Measurements from ENCODE around the gene PGAM5. TPM values are rescaled to one million over a fixed set of nuclear protein-coding genes. Genes with fewer than 3 reads are reported as not detected.
"Not testable (repeated sequence)": the region's sequence is repeated elsewhere in the genome, so short reads cannot be mapped to it uniquely, and the experiment has no call there.

PGAM5 gene
- total RNA-seq, 1 donor from 2014 or later = 80.7 TPM

- peaks cover 77% of the 10 kb centered on the region for H3K36me3 Mint-ChIP-seq (ENCODE audit: low read depth)
- H3K9me3 Mint-ChIP-seq = no peaks in the 10 kb centered on the region
- H3K4me3 Mint-ChIP-seq (ENCODE audit: low read depth) = no peak overlapping the region
- H3K4me1 Mint-ChIP-seq (ENCODE audit: low read depth) = no peaks in the 10 kb centered on the region
- H3K27me3 Mint-ChIP-seq (ENCODE audit: low read depth) = no peaks in the 10 kb centered on the region
- intact Hi-C loops (cut with micrococcal nuclease) = no loop called here
- H3K27ac Mint-ChIP-seq = no peak overlapping the region
- no peak for DNase-seq (ENCODE audit: low spot score)
Measured at GRCh38 chr12:132673288-132674179, 37.1 kb upstream of the PGAM5 start.

- no peaks in the 10 kb centered on the region for H3K27me3 Mint-ChIP-seq (ENCODE audit: low read depth)
Measured at GRCh38 chr12:132674561-132674960, 36.1 kb upstream of the PGAM5 start.

GRCh38 chr12:132675757-132676432 lies 34.7 kb upstream of the PGAM5 start:
- H3K9me3 Mint-ChIP-seq = no peaks in the 10 kb centered on the region
- H3K27me3 Mint-ChIP-seq (ENCODE audit: low read depth) = no peaks in the 10 kb centered on the region
- peaks cover 2% of the 10 kb centered on the region for H3K4me1 Mint-ChIP-seq (ENCODE audit: low read depth)
- intact Hi-C loops (cut with micrococcal nuclease) = no loop called here
- no peak for DNase-seq (ENCODE audit: low spot score)
- no peak overlapping the region for H3K27ac Mint-ChIP-seq
- H3K36me3 Mint-ChIP-seq (ENCODE audit: low read depth) = peaks cover 83% of the 10 kb centered on the region
- H3K4me3 Mint-ChIP-seq (ENCODE audit: low read depth) = no peak overlapping the region

More at GRCh38 chr12:132674561-132674960, 36.1 kb upstream of the PGAM5 start:
- DNase-seq (ENCODE audit: low spot score) = no peak
- H3K4me1 Mint-ChIP-seq (ENCODE audit: low read depth) = no peaks in the 10 kb centered on the region
- H3K36me3 Mint-ChIP-seq (ENCODE audit: low read depth) = peaks cover 78% of the 10 kb centered on the region
- H3K4me3 Mint-ChIP-seq (ENCODE audit: low read depth) = no peak overlapping the region
- H3K27ac Mint-ChIP-seq = no peak overlapping the region
- intact Hi-C loops (cut with micrococcal nuclease) = no loop called here
- H3K9me3 Mint-ChIP-seq = no peaks in the 10 kb centered on the region

GRCh38 chr12:132677492-132677891 lies 33.1 kb upstream of the PGAM5 start:
- H3K36me3 Mint-ChIP-seq (ENCODE audit: low read depth) = peaks cover 76% of the 10 kb centered on the region
- peaks cover 3% of the 10 kb centered on the region for H3K4me1 Mint-ChIP-seq (ENCODE audit: low read depth)
- H3K27me3 Mint-ChIP-seq (ENCODE audit: low read depth) = no peaks in the 10 kb centered on the region
- H3K9me3 Mint-ChIP-seq = no peaks in the 10 kb centered on the region
- intact Hi-C loops (cut with micrococcal nuclease) = no loop called here
- H3K4me3 Mint-ChIP-seq (ENCODE audit: low read depth) = no peak overlapping the region
- H3K27ac Mint-ChIP-seq = no peak overlapping the region
- DNase-seq (ENCODE audit: low spot score) = no peak

- peak overlapping the region; percentile 74 for H3K4me3 Mint-ChIP-seq (ENCODE audit: low read depth)
- intact Hi-C loops (cut with micrococcal nuclease) = no loop called here
- no peak for DNase-seq (ENCODE audit: low spot score)
- H3K4me1 Mint-ChIP-seq (ENCODE audit: low read depth) = peaks cover 25% of the 10 kb centered on the region
- peak overlapping the region; percentile 68 for H3K27ac Mint-ChIP-seq
- no peaks in the 10 kb centered on the region for H3K9me3 Mint-ChIP-seq
- H3K36me3 Mint-ChIP-seq (ENCODE audit: low read depth) = peaks cover 31% of the 10 kb centered on the region
- H3K27me3 Mint-ChIP-seq (ENCODE audit: low read depth) = no peaks in the 10 kb centered on the region
Measured at GRCh38 chr12:132685400-132685799, 25.2 kb upstream of the PGAM5 start.

GRCh38 chr12:132686825-132687210 lies 23.8 kb upstream of the PGAM5 start:
- Mint-ChIP-seq H3K36me3 (ENCODE audit: low read depth) (peaks cover 34% of the 10 kb centered on the region), H3K27ac (no peak overlapping the region), H3K27me3 (ENCODE audit: low read depth) (no peaks in the 10 kb centered on the region), H3K4me3 (ENCODE audit: low read depth) (peak overlapping the region; percentile 82), H3K4me1 (ENCODE audit: low read depth) (peaks cover 22% of the 10 kb centered on the region), H3K9me3 (no peaks in the 10 kb centered on the region)
- intact Hi-C loops (cut with micrococcal nuclease) = loop anchor here (1.0 to 2.0 kb wide), 3 partner anchors 23 to 222 kb away; partner anchors contain the start of genes ANKLE2 and PGAM5
- DNase-seq (ENCODE audit: low spot score) = no peak

- intact Hi-C loops (cut with micrococcal nuclease) = loop anchor here (1.0 to 2.0 kb wide), 3 partner anchors 23 to 221 kb away; partner anchors contain the start of genes ANKLE2 and PGAM5
- Mint-ChIP-seq H3K27me3 (ENCODE audit: low read depth) (no peaks in the 10 kb centered on the region), H3K9me3 (no peaks in the 10 kb centered on the region), H3K4me3 (ENCODE audit: low read depth) (peak within 1 kb of the TSS; percentile 82), H3K27ac (peak within 1 kb of the TSS; percentile 75), H3K4me1 (ENCODE audit: low read depth) (peaks cover 22% of the 10 kb centered on the region), H3K36me3 (ENCODE audit: low read depth) (peaks cover 35% of the 10 kb centered on the region)
- DNase-seq (ENCODE audit: low spot score) = peak; percentile 90
Measured at GRCh38 chr12:132687211-132688164, 23.2 kb upstream of the PGAM5 start, which contains the start of the genes POLE and PXMP2. Gene POLE, minus strand, starts transcription at chr12:132687342. Its CDS starts 27 bp downstream, at chr12:132687315. Gene PXMP2, plus strand, starts transcription at chr12:132687587. Its CDS starts 84 bp downstream, at chr12:132687671.

GRCh38 chr12:132689227-132689626 lies 21.4 kb upstream of the PGAM5 start:
- H3K36me3 Mint-ChIP-seq (ENCODE audit: low read depth) = peaks cover 27% of the 10 kb centered on the region
- H3K9me3 Mint-ChIP-seq = no peaks in the 10 kb centered on the region
- no peak for DNase-seq (ENCODE audit: low spot score)
- peak overlapping the region; percentile 63 for H3K4me3 Mint-ChIP-seq (ENCODE audit: low read depth)
- intact Hi-C loops (cut with micrococcal nuclease) = no loop called here
- no peaks in the 10 kb centered on the region for H3K27me3 Mint-ChIP-seq (ENCODE audit: low read depth)
- peaks cover 17% of the 10 kb centered on the region for H3K4me1 Mint-ChIP-seq (ENCODE audit: low read depth)
- H3K27ac Mint-ChIP-seq = no peak overlapping the region

- Mint-ChIP-seq H3K4me3 (ENCODE audit: low read depth) (peak overlapping the region; percentile 31), H3K9me3 (no peaks in the 10 kb centered on the region), H3K36me3 (ENCODE audit: low read depth) (peaks cover 25% of the 10 kb centered on the region), H3K4me1 (ENCODE audit: low read depth) (peaks cover 15% of the 10 kb centered on the region), H3K27me3 (ENCODE audit: low read depth) (no peaks in the 10 kb centered on the region), H3K27ac (no peak overlapping the region)
- intact Hi-C loops (cut with micrococcal nuclease) = no loop called here
- DNase-seq (ENCODE audit: low spot score) = no peak
Measured at GRCh38 chr12:132690112-132690511, 20.5 kb upstream of the PGAM5 start.

- H3K4me1 Mint-ChIP-seq (ENCODE audit: low read depth); H3K27me3 Mint-ChIP-seq (ENCODE audit: low read depth); DNase-seq (ENCODE audit: low spot score); H3K9me3 Mint-ChIP-seq; H3K27ac Mint-ChIP-seq; H3K4me3 Mint-ChIP-seq (ENCODE audit: low read depth); intact Hi-C loops (cut with micrococcal nuclease): not testable (repeated sequence)
- peaks cover 22% of the 10 kb centered on the region for H3K36me3 Mint-ChIP-seq (ENCODE audit: low read depth)
Measured at GRCh38 chr12:132692030-132692429, 18.6 kb upstream of the PGAM5 start.

GRCh38 chr12:132694888-132695287 lies 15.8 kb upstream of the PGAM5 start:
- H3K4me3 Mint-ChIP-seq (ENCODE audit: low read depth); DNase-seq (ENCODE audit: low spot score); intact Hi-C loops (cut with micrococcal nuclease); H3K27ac Mint-ChIP-seq; H3K4me1 Mint-ChIP-seq (ENCODE audit: low read depth); H3K27me3 Mint-ChIP-seq (ENCODE audit: low read depth); H3K9me3 Mint-ChIP-seq: not testable (repeated sequence)
- H3K36me3 Mint-ChIP-seq (ENCODE audit: low read depth) = peaks cover 36% of the 10 kb centered on the region

GRCh38 chr12:132695431-132695830 lies 15.2 kb upstream of the PGAM5 start:
- H3K9me3 Mint-ChIP-seq = no peaks in the 10 kb centered on the region
- no peak overlapping the region for H3K4me3 Mint-ChIP-seq (ENCODE audit: low read depth)
- intact Hi-C loops (cut with micrococcal nuclease) = no loop called here
- no peak for DNase-seq (ENCODE audit: low spot score)
- H3K36me3 Mint-ChIP-seq (ENCODE audit: low read depth) = peaks cover 37% of the 10 kb centered on the region
- H3K27ac Mint-ChIP-seq = no peak overlapping the region
- H3K27me3 Mint-ChIP-seq (ENCODE audit: low read depth) = no peaks in the 10 kb centered on the region
- H3K4me1 Mint-ChIP-seq (ENCODE audit: low read depth) = peaks cover 3% of the 10 kb centered on the region

All from activated T-helper 2 cell treated with anti-CD3 and anti-CD28 coated beads, Interferon-gamma antibody, Interleukin-2, Interleukin-4, amounts not matched to agents 10 μg/mL and 5 μg/mL and 100 μg/mL, durations not matched to agents 14 hours and 24 hours and 36 hours (primary cell).